WERI-Rb-1 (cell line): ENCODE measurements around the gene MYRIP.
"Not testable (repeated sequence)": the region's sequence is repeated elsewhere in the genome, so short reads cannot be mapped to it uniquely, and the experiment has no call there.

Source experiments
- DNase-seq: peaks from one replicate; pipeline ENCODE4 v3.0.0-alpha.2; 2020
- H3K27ac ChIP-seq: fragments of 250-450 bp; sonication (Bioruptor Pico); 2 replicates; pipeline ENCODE4 v1.5.1; 2020; ENCODE audit warnings: mild to moderate bottlenecking, moderate library complexity
- H3K27me3 ChIP-seq: fragments of 250-450 bp; sonication (Bioruptor Pico); 2 replicates; pipeline ENCODE4 v1.5.1; 2021; ENCODE audit warnings: mild to moderate bottlenecking, low read depth, moderate library complexity; ENCODE audit not compliant: insufficient read depth, severe bottlenecking
- H3K36me3 ChIP-seq: fragments of 250-450 bp; sonication (Bioruptor Pico); 2 replicates; pipeline ENCODE4 v1.5.1; 2020; ENCODE audit warnings: mild to moderate bottlenecking, moderate library complexity
- H3K4me3 ChIP-seq: 2 replicates; pipeline ENCODE4 v1.5.1; 2011; ENCODE audit warnings: low read depth, mild to moderate bottlenecking, control low read depth, low read length
- H3K9me3 ChIP-seq: fragments of 250-450 bp; sonication (Bioruptor Pico); 2 replicates; pipeline ENCODE4 v1.5.1; 2021; ENCODE audit warnings: mild to moderate bottlenecking, moderate library complexity; ENCODE audit not compliant: severe bottlenecking
- TF ChIP-seq, protein P1 (sequence below): IDR thresholded peaks from 2 replicates; pipeline ENCODE4 v1.5.1; 2011; ENCODE audit warnings: low read depth, mild to moderate bottlenecking, control low read depth, inconsistent platforms, low read length

Gene MYRIP

DNA sequence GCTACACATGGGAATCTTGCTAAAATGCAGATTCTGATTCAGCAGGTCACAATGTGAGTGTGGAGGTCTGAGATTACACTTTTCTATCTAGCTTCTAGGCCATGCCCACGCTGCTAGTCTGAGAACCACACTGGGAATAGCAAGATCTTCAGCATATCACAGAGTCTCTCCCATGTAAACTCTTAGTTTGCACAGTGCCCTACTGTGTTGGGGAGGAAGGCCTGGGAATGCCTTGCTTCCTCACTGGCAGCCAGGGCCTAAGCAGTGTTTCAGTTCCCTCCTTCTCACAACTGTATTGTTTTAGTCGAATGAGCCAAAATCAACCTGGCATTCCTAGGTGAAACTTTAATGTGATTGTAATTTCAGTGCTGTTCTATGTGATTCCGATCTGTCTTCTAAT is 320.1 kb downstream of the MYRIP start:
- TF ChIP-seq, protein P1, sequence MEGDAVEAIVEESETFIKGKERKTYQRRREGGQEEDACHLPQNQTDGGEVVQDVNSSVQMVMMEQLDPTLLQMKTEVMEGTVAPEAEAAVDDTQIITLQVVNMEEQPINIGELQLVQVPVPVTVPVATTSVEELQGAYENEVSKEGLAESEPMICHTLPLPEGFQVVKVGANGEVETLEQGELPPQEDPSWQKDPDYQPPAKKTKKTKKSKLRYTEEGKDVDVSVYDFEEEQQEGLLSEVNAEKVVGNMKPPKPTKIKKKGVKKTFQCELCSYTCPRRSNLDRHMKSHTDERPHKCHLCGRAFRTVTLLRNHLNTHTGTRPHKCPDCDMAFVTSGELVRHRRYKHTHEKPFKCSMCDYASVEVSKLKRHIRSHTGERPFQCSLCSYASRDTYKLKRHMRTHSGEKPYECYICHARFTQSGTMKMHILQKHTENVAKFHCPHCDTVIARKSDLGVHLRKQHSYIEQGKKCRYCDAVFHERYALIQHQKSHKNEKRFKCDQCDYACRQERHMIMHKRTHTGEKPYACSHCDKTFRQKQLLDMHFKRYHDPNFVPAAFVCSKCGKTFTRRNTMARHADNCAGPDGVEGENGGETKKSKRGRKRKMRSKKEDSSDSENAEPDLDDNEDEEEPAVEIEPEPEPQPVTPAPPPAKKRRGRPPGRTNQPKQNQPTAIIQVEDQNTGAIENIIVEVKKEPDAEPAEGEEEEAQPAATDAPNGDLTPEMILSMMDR: no peak
- no peak overlapping the region for H3K4me3 ChIP-seq
- peaks cover 3% of the 10 kb centered on the region for H3K9me3 ChIP-seq
- no peak overlapping the region for H3K27ac ChIP-seq
- H3K27me3 ChIP-seq: no peaks in the 10 kb centered on the region
- H3K36me3 ChIP-seq: no peaks in the 10 kb centered on the region
- DNase-seq: no peak

DNA sequence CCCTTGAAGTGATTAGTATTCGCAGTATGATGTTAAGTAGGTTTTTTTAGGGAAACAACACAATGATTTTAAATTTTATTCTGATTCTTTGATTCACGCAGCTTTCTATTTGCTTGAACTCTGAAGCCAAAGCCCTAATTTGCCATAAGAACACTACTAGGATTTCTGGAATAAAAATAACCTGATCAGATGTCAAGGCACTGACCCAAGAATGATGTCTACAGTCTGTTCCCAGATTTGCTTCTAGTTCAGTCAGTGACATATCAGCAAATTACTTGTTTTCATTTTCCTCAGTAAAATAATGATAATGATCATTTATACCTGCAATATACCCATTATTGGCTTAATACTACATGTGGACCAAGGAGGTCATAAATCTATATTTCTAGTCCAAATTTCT is 320.6 kb downstream of the MYRIP start:
- no peak overlapping the region for H3K27ac ChIP-seq
- H3K9me3 ChIP-seq: peaks cover 3% of the 10 kb centered on the region
- H3K4me3 ChIP-seq: no peak overlapping the region
- DNase-seq: no peak
- TF ChIP-seq, protein P1: no peak
- no peaks in the 10 kb centered on the region for H3K27me3 ChIP-seq
- H3K36me3 ChIP-seq: no peaks in the 10 kb centered on the region

DNA sequence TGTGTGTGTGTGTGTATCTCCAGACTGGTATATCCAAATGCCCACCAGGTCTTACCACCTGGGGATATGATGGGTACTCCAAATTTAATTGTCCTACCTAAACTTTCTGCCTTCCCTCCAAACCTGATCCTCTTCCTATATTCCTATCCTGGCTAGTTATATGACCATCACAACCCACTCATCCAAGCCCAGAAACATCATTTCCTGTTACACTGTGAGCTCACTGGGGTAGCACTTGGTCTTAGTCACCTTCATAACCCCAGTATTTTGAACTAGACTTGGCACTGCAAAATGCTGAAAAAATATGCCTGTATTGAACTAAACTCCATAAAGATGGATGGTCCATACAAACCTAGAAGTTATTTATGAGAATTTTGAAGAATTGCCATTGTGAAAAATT is 321.3 kb downstream of the MYRIP start:
- no peaks in the 10 kb centered on the region for H3K36me3 ChIP-seq
- no peak for DNase-seq
- H3K27ac ChIP-seq: no peak overlapping the region
- no peak overlapping the region for H3K4me3 ChIP-seq
- no peaks in the 10 kb centered on the region for H3K27me3 ChIP-seq
- peaks cover 3% of the 10 kb centered on the region for H3K9me3 ChIP-seq
- TF ChIP-seq, protein P1: no peak

DNA sequence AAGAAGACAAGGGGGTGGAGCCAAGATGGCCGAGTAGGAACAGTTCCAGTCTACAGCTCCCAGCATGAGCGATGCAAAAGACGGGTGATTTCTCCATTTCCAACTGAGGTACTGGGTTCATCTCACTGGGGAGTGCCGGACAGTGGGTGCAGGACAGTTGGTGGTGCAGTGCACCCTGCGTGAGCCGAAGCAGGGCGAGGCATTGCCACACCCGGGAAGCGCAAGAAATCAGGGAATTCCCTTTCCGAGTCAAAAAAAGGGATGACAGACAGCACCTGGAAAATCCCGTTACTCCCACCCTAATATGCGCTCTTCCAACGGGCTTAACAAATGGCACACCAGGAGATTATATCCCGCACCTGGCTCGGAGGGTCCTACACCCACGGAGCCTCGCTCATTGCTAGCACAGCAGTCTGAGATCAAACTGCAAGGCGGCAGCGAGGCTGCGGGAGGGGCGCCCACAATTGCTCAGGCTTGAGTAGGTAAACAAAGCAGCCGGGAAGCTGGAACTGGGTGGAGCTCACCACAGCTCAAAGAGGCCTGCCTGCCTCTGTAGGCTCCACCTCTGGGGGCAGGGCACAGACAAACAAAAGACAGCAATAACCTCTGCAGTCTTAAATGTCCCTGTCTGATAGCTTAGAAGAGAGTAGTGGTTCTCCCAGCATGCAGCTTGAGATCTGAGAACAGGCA is 324.6 kb downstream of the MYRIP start:
- H3K9me3 ChIP-seq, H3K27ac ChIP-seq, H3K36me3 ChIP-seq, DNase-seq, H3K27me3 ChIP-seq, H3K4me3 ChIP-seq: not testable (repeated sequence)

DNA sequence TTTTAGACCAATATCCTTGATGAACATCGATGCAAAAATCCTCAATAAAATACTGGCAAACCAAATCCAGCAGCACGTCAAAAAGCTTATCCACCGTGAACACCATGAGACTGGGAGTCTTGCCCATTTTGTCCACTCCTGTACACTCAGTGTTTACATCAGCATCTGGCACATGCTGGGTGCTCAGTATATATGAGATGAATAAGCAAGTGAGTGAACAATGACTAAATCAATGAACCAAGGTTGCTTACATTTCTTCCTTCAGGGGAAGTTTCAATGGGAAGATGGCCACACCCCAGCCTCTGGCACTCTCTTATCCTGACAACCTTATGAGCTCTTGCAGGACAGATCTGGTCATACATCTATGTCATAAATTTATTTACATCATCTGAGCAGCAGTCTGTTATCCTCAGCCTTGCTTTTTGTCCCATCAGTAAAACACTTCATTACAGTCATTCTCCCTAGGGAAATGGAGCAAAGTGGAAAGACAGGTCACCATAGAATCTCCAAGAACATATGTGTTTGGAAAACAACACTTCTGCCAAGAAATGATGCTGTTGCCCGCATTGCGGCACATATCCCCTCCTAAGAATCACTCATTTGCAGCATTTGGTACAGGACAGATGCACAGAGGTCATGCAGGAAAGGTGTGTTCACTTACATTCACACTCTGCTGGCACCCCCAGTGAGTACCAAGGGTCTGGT is 328.3 kb downstream of the MYRIP start:
- H3K27me3 ChIP-seq: no peaks in the 10 kb centered on the region
- no peak for DNase-seq
- no peak overlapping the region for H3K27ac ChIP-seq
- H3K4me3 ChIP-seq: no peak overlapping the region
- H3K9me3 ChIP-seq: peaks cover 3% of the 10 kb centered on the region
- TF ChIP-seq, protein P1: no peak
- H3K36me3 ChIP-seq: no peaks in the 10 kb centered on the region

DNA sequence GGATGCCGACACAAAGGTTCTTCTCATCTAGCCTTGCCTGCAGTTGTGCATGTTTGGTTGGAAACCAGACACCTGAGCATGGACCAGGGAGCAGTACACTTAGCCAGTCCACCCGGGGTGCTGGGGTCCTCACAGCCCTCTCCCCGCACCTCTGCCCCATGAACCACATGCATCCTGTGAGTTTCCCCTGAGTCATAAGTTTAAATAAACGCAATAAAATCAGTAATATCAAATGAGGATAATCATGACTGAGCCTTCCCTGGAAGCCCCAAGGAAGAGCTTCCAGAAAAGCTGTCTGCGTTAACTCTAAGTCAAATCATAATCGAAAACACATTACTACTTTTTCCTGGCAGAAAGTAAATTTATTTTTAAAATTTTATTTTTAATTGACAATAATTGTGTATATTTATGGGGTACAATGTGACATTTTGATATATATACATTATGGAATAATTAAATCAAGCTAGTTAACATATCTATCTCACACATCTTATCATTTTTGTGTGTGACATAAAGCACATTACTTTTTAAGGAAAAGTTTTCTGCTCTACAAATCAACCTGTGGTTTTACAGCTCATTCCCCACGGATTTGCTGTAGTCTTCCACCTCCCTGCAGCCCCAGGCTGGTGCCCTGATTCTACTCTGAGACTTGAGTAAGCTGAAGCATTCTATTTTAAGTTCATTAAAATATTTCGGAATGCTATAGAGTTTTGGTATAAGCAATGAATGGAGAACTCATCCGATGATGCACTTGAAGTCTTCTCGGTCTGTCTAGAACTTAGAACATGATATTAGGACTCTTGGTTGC is 334.1 kb downstream of the MYRIP start:
- no peak for DNase-seq
- Histone ChIP-seq H3K27me3 (no peaks in the 10 kb centered on the region), H3K4me3 (no peak overlapping the region), H3K36me3 (no peaks in the 10 kb centered on the region), H3K27ac (no peak overlapping the region), H3K9me3 (no peaks in the 10 kb centered on the region)
- TF ChIP-seq, protein P1: no peak
